ENCODE measurements around the gene HP.
"Not testable (repeated sequence)": the region's sequence is repeated elsewhere in the genome, so short reads cannot be mapped to it uniquely, and the experiment has no call there.

The HP gene

GRCh38 chr16:72051818-72052217, 2.5 kb upstream of the HP start:
- Mint-ChIP-seq H3K27me3 (no peaks in the 10 kb centered on the region), H3K9me3 (peaks cover 4 to 7% of the 10 kb centered on the region in 2 donors), H3K27ac (no peak overlapping the region), H3K36me3 (ENCODE audit: insufficient read depth) (no peaks in the 10 kb centered on the region), H3K4me1 (ENCODE audit: low read depth in 2 of 2) (no peaks in the 10 kb centered on the region), H3K4me3 (no peak overlapping the region)
- ATAC-seq (replicated peaks), result no peak
- no peak for DNase-seq

DNA sequence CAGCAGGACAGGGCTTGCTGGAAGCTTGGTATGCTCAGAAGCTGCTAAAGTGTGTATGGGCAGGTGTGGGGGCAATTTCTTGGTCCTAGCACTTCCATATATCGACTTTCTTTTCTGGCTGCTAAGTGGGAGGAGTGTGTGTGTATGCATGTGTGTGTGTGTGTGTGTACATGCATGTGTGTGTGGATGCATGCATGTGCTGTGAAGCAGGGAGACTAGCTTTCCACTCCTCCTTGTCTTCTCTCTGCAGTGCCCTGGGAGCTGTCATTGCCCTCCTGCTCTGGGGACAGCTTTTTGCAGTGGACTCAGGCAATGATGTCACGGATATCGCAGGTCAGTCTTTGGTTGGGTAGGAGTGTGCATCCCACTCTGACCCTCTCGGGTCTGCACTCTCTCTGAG, 1.6 kb downstream of the HP start:
- H3K4me1 Mint-ChIP-seq (ENCODE audit: low read depth in 2 of 2), result no peaks in the 10 kb centered on the region
- H3K4me3 Mint-ChIP-seq, result no peak overlapping the region
- no peaks in the 10 kb centered on the region for H3K27me3 Mint-ChIP-seq

DNA sequence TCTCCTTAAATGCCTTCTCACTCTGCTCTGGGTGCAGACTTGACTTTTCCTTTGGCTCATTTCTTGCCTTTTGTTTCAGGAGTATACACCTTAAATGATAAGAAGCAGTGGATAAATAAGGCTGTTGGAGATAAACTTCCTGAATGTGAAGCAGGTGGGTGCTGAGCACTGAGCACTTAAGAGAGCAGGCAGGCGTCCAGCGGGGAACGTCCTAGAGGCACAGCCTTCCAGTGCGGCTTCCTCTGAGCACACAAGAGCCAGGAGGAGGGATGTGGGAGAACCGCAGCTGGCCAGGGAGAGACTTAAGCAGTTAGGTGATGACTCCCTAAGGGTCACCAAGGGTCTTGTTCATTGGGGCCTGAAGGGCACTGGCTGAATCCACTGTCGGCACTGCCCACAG, 3.0 kb downstream of the HP start:
- H3K27me3 Mint-ChIP-seq; H3K9me3 Mint-ChIP-seq; H3K27ac Mint-ChIP-seq; DNase-seq; H3K4me3 Mint-ChIP-seq; ATAC-seq (replicated peaks); H3K36me3 Mint-ChIP-seq (ENCODE audit: insufficient read depth); H3K4me1 Mint-ChIP-seq (ENCODE audit: low read depth in 2 of 2): not testable (repeated sequence)

More for the DNA sequence above, 1.6 kb downstream of the HP start:
- no peaks in the 10 kb centered on the region for H3K9me3 Mint-ChIP-seq
- no peak overlapping the region for H3K27ac Mint-ChIP-seq
- H3K36me3 Mint-ChIP-seq (ENCODE audit: insufficient read depth), result no peaks in the 10 kb centered on the region
- no peak for ATAC-seq (replicated peaks)
- no peak for DNase-seq

DNA sequence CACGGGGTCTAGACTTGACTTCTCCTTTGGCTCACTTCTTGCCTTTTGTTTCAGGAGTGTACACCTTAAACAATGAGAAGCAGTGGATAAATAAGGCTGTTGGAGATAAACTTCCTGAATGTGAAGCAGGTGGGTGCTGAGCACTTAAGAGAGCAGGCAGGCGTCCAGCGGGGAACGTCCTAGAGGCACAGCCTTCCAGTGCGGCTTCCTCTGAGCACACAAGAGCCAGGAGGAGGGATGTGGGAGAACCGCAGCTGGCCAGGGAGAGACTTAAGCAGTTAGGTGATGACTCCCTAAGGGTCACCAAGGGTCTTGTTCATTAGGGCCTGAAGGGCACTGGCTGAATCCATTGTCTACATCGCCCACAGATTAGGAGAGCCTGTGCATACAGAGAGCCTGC, 4.8 kb downstream of the HP start:
- not testable (repeated sequence) for DNase-seq; H3K4me1 Mint-ChIP-seq (ENCODE audit: low read depth in 2 of 2); H3K36me3 Mint-ChIP-seq (ENCODE audit: insufficient read depth); ATAC-seq (replicated peaks); H3K27ac Mint-ChIP-seq; H3K27me3 Mint-ChIP-seq; H3K4me3 Mint-ChIP-seq; H3K9me3 Mint-ChIP-seq

- Mint-ChIP-seq H3K9me3 (no peaks in the 10 kb centered on the region), H3K36me3 (ENCODE audit: insufficient read depth) (no peaks in the 10 kb centered on the region), H3K4me1 (ENCODE audit: low read depth in 2 of 2) (no peaks in the 10 kb centered on the region), H3K27me3 (no peaks in the 10 kb centered on the region), H3K4me3 (no peak overlapping the region), H3K27ac (no peak overlapping the region)
- no peak for DNase-seq
- ATAC-seq (replicated peaks), result no peak
These were observed 6.1 kb downstream of the HP start for GRCh38 chr16:72060405-72060804.

DNA sequence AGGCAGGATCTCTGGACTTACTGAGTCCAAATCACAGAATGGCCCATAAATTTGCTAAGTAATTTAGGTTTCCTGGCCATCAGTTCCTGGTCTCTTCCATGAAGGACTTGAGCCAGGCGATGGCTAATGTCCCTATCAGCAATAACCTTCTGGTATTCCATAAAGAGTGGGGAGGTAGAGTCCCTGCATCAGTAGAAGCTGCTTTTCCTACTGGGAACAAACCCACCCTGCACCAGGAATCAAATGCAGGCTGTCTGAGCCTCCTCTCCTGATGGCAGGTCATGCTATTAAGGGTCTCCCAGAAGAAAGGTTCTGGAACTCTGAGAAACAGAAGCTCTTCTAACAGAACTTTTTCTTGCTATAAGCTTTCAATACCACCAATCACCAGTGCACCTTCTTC, 7.3 kb downstream of the HP start:
- no peak for ATAC-seq (replicated peaks)
- Mint-ChIP-seq H3K27me3 (no peaks in the 10 kb centered on the region), H3K4me1 (ENCODE audit: low read depth in 2 of 2) (no peaks in the 10 kb centered on the region), H3K27ac (no peak overlapping the region), H3K9me3 (no peaks in the 10 kb centered on the region), H3K4me3 (no peak overlapping the region), H3K36me3 (ENCODE audit: insufficient read depth) (no peaks in the 10 kb centered on the region)
- DNase-seq, result no peak

- Mint-ChIP-seq H3K4me1 (ENCODE audit: low read depth in 2 of 2) (peaks cover 0 to 3% of the 10 kb centered on the region in 2 donors), H3K36me3 (ENCODE audit: insufficient read depth) (no peaks in the 10 kb centered on the region), H3K4me3 (no peak overlapping the region), H3K27me3 (no peaks in the 10 kb centered on the region), H3K9me3 (no peaks in the 10 kb centered on the region), H3K27ac (no peak overlapping the region)
- ATAC-seq (replicated peaks) (no peak), DNase-seq (no peak)
These were observed 10.1 kb downstream of the HP start for GRCh38 chr16:72064361-72064894.

DNA sequence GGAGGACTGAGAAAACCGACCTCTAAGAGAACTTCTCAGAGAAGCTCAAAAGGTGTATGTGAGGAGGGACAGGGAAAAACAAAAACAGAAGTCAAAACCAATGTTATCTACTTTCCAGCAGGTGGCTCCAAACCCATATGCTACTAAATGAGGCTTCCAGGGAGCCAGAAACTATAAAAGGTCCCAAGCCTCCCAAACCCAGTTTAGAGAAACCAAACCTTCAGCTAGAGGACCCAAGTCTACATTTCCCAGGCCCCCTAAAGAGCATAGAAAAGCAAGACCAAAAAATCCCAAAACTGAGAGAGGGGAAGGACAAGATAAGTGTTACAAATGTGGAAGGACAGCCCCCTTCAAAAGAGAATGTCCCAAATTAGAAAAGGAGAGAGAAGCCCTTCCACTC, 12.4 kb downstream of the HP start:
- ATAC-seq (replicated peaks), result no peak
- Mint-ChIP-seq H3K4me3 (no peak overlapping the region), H3K4me1 (ENCODE audit: low read depth in 2 of 2) (peaks cover 0 to 3% of the 10 kb centered on the region in 2 donors), H3K9me3 (no peaks in the 10 kb centered on the region), H3K36me3 (ENCODE audit: insufficient read depth) (no peaks in the 10 kb centered on the region), H3K27me3 (no peaks in the 10 kb centered on the region), H3K27ac (peak overlapping the region; percentile 9 to 22)
- DNase-seq, result peak in 1 of 3 experiments; percentile 5

GRCh38 chr16:72068930-72069329, 14.6 kb downstream of the HP start:
- Mint-ChIP-seq H3K9me3 (no peaks in the 10 kb centered on the region), H3K36me3 (ENCODE audit: insufficient read depth) (no peaks in the 10 kb centered on the region), H3K4me3 (no peak overlapping the region), H3K4me1 (ENCODE audit: low read depth in 2 of 2) (peaks cover 0 to 3% of the 10 kb centered on the region in 2 donors), H3K27ac (no peak overlapping the region), H3K27me3 (no peaks in the 10 kb centered on the region)
- no peak for ATAC-seq (replicated peaks)
- DNase-seq, result no peak

DNA sequence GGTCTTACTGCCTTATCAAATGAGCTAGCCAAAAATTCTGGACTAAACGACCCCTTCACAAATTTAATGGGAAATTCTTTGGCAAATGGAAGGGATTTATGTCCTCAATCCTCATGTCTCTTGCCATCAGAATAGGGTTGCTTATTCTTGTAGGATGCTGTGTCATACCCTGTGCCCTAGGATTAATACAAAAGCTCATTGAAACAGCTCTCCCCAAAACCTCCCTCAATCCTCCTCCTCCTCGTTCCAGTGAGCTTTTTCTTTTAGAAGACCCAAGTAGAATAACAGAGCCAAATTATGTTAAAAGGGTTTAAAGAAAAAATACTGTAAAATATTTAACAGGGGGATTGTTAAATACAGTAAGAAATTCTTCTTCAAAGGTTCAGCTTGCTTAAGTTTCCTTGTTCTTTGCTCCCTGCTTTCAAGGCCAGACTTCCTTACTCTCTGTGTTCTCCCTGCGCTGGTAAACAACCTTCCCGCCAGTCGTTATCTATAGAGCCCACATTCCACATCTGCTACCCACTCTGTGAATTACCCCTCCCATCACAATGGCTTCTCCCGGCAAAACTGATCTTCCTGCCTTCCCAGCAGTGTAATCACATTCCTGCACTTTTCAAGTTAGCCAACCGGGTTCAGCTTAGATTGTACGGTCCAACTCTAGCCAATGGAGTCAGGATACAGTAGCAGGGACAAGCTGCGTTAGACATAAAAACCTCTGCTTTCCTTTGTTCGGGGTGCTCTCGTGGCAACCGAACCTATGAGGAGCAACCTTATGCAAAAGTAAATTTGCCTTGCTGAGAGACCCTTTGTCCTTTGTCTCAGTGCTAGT, 18.4 kb downstream of the HP start:
- Mint-ChIP-seq H3K36me3 (ENCODE audit: insufficient read depth) (no peaks in the 10 kb centered on the region), H3K4me3 (no peak overlapping the region), H3K9me3 (no peaks in the 10 kb centered on the region), H3K27me3 (no peaks in the 10 kb centered on the region), H3K4me1 (ENCODE audit: low read depth in 2 of 2) (no peaks in the 10 kb centered on the region), H3K27ac (no peak overlapping the region)
- no peak for ATAC-seq (replicated peaks)
- no peak for DNase-seq

DNA sequence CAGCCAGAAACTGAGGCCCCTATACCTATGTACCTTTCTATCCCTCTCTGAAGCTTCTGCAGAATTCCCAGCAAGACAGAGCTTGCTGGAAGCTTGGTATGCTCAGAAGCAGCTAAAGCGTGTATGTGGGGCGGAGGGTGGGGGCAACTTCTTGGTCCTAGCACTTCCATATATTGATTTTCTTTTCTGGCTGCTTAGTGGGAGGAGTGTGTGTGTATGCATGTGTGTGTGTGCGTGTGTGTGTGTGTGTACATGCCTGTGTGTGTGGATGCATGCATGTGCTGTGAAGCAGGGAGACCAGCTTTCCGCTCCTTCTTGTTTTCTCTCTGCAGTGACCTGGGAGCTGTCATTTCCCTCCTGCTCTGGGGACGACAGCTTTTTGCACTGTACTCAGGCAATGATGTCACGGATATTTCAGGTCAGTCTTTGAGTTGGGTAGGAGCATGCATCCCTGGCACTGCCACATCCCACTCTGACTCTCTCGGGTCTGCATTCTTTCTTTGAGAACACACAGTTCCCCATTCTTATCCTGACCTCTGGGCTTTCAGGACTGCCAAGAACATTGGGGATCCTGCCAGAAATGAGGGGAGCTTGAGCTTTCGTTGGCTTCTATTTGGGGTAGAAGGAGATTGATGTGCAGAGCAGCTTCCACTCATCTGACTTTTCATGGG, 19.4 kb downstream of the HP start:
- no peak overlapping the region for H3K4me3 Mint-ChIP-seq
- H3K27me3 Mint-ChIP-seq, result no peaks in the 10 kb centered on the region
- no peaks in the 10 kb centered on the region for H3K9me3 Mint-ChIP-seq
- no peaks in the 10 kb centered on the region for H3K4me1 Mint-ChIP-seq (ENCODE audit: low read depth in 2 of 2)
- DNase-seq, result no peak
- H3K36me3 Mint-ChIP-seq (ENCODE audit: insufficient read depth), result no peaks in the 10 kb centered on the region
- ATAC-seq (replicated peaks), result no peak
- H3K27ac Mint-ChIP-seq, result no peak overlapping the region

DNA sequence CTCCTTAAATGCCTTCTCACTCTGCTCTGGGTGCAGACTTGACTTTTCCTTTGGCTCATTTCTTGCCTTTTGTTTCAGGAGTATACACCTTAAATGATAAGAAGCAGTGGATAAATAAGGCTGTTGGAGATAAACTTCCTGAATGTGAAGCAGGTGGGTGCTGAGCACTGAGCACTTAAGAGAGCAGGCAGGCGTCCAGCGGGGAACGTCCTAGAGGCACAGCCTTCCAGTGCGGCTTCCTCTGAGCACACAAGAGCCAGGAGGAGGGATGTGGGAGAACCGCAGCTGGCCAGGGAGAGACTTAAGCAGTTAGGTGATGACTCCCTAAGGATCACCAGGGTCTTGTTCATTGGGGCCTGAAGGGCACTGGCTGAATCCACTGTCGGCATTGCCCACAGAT, 20.8 kb downstream of the HP start:
- ATAC-seq (replicated peaks); H3K27ac Mint-ChIP-seq; H3K4me3 Mint-ChIP-seq; H3K36me3 Mint-ChIP-seq (ENCODE audit: insufficient read depth); H3K4me1 Mint-ChIP-seq (ENCODE audit: low read depth in 2 of 2); H3K9me3 Mint-ChIP-seq; H3K27me3 Mint-ChIP-seq; DNase-seq: not testable (repeated sequence)

DNA sequence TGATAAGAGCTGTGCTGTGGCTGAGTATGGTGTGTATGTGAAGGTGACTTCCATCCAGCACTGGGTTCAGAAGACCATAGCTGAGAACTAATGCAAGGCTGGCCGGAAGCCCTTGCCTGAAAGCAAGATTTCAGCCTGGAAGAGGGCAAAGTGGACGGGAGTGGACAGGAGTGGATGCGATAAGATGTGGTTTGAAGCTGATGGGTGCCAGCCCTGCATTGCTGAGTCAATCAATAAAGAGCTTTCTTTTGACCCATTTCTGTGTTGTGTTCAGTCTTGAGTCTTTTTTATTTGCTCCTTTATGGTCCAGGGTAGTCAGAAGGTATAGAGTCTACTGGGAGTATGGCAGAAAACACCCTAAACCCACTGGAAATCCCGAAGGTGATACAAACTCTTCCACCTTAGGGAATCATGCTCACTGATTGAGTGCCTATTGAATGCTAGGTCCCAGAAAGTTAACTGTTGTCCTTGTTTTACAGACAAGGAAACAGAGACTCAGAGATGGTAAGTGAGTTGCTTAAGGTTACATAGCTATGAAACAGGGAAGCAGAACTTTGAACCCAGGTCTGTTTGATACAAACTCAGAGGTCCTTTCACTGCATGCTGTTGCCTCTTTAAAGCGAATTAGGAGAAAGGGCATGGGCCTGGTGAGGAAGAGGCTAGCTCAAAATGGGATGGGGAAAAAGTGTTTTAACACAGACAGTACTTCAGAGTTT, 22.8 kb downstream of the HP start:
- H3K4me3 Mint-ChIP-seq; H3K27me3 Mint-ChIP-seq; H3K4me1 Mint-ChIP-seq (ENCODE audit: low read depth in 2 of 2); H3K9me3 Mint-ChIP-seq; DNase-seq; ATAC-seq (replicated peaks); H3K27ac Mint-ChIP-seq; H3K36me3 Mint-ChIP-seq (ENCODE audit: insufficient read depth): not testable (repeated sequence)
